Stimulated activated CD8-positive, alpha-beta memory T cell treated with anti-CD3 and anti-CD28 coated beads, Interleukin-15, amount 100 ng/mL, for 24 hours (primary cell): ENCODE data around the gene SMTN.
"Not testable (repeated sequence)": the region's sequence is repeated elsewhere in the genome, so short reads cannot be mapped to it uniquely, and the experiment has no call there.

ENCODE experiments used
- DNase-seq: peaks from one replicate; pipeline ENCODE4 v3.0.0-alpha.2; 2020; ENCODE audit warnings: low read depth

SMTN gene

DNA sequence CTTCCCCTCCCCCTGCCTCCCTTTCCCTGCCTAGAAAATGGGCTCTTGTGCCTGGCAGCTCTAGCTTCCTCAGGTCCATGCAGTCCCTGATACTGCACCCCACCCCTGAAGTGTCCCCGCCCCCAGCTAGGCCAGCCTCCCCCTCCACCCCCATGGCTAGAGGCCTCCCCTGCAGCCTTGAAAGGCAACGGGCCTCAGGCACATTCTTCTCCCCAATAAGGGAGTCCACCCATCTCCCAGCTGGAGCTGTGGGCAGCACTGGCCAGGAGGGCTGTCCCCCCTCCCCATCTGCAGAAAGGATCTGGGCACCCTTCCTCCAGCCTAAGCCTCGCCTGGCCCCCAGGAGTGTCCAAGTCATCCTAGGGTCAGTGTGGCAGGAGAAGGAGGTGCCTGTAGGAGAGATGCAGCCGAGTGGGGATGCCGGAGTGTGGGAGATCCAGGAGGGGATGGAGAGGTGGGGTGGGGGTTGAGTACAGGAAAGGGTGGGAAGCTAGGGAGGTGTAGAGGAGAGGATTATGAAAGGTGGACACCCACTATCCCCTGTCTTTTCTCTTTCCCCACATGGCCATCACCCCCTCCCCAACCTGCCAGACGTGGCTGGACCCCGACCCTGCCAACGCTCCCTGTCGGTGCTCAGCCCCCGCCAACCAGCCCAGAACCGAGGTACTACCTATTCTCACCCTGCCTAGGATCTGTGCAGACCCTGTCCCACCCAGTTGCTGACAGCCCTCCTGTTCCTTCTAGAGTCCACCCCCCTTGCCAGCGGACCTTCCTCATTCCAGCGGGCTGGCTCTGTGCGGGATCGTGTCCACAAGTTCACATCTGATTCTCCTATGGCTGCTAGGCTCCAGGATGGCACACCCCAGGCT, 9.3 kb downstream of the SMTN start:
- no peak for DNase-seq

- no peak for DNase-seq
Measured at GRCh38 chr22:31091106-31091975, 10.2 kb downstream of the SMTN start.

- DNase-seq = no peak
Measured at GRCh38 chr22:31092161-31092560, 11.0 kb downstream of the SMTN start.

GRCh38 chr22:31093086-31093850, 12.2 kb downstream of the SMTN start:
- no peak for DNase-seq

DNA sequence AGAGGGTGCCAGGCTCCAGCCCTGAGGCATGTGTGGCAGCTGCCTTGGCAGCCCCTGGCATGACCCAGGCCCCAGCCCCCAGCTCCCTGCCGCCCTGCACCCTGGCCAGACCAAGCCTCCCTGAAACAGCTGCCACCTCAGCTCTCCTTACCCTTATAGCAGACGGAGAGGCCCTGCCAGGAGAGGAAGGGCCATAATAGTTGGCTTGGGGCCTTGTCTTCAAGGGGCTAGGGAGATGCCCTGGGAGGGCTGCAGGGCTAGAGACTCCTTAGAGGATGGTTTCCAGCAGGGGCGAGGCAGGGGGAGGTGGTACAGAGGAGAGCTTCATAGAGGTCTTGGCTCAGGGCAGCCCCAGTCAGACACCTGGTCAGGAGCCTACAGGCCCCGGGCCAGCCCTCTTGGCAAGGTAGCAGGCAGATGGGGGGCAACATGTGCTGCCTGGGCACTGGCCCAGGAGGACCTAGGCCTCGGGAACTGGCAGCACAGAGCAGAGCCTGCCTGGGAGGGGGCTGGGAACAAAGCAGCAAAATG, 13.0 kb downstream of the SMTN start:
- DNase-seq = no peak

GRCh38 chr22:31094741-31095140, 13.6 kb downstream of the SMTN start:
- DNase-seq = no peak

GRCh38 chr22:31095637-31096249, 14.6 kb downstream of the SMTN start:
- no peak for DNase-seq

DNA sequence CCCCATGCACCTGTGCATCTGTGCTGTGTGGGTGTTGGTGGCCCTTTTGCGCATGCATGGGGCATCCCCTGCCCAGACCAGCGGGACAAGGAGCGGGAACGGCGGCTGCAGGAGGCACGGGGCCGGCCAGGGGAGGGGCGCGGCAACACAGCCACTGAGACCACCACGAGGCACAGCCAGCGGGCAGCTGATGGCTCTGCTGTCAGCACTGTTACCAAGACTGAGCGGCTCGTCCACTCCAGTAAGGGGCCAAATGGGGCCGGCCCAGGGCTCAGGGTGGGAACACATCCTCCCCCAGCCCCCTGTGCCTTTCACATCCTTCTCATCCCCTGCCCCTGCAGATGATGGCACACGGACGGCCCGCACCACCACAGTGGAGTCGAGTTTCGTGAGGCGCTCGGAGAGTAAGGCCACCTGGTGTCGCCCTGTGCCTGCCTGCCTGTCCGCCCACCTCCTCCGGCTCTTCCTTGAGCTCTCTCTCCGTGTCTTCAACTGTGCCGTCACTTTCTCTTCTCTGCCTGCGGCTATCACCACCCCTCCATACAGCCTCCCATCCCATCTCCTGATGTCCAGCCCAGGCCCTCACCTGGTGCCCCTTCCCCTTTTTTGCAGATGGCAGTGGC, 15.7 kb downstream of the SMTN start:
- DNase-seq = no peak

DNA sequence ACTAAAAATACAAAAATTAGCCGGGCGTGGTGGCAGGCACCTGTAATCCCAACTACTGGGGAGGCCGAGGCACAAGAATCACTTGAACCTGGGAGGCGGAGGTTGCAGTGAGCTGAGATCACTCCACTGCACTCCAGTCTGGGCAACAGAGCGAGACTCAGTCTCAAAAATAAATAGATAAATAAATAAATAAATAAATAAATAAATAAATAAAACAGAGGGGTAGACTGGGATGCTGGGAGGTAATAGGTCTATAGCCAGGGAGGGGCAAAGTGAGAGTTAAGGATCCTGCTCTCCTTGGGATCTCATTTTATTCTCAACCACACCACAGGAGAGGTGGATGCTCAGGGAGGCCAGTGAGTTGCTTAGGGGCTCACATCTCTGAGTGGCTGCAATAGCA, 16.4 kb downstream of the SMTN start:
- DNase-seq = not testable (repeated sequence)

DNA sequence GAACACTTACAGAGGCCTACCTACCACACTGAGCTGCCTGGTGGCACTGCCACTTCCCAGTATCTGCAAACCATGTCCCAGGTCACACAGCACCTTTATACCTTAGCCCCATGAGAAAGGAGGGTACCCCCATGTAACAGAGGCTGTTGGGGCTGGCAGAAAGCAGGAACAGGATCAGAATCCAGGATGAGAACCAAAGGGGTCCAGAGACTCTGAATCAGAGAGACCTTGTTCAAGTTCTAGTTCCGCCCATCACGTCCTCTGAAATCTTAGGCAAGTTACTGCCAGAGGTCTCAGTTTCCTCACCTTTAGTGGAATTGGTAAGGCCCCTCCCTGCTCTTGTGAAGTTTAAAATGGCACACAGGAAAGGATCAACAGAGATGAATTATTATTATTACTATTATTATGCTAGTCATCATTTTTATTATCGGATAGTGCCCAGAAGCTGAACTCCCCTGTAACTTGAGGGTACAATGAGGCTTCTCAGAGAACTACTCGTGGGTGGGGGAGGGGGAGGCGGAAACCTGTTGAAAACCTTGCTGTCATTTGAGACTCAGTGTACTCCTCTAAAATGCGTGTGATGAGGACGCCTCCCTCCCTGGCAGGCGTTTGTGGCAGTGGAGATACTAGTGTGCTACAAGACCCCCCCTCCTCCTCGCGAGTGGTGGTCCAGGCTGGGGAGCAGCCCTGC, 17.0 kb downstream of the SMTN start:
- no peak for DNase-seq

- DNase-seq = no peak
Measured at GRCh38 chr22:31098632-31099110, 17.6 kb downstream of the SMTN start.

DNA sequence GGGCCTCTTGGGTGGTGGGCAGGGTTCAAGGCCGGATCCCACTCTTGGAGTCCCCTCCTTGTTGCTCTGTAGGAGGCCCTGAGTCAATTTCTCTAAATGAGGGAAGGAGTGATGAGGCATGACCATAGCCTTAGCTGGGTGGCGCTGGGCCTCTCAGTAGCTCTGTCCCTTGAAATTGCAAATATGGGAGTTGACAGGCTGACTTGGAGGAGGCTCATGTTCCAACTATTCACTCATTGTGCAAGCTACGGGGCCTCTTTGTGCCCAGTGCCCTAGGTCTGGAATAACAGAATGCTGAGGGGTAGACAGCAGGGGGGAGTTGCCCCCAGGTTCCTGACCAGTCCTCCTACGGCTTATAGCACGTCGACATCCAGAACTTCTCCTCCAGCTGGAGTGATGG, 18.3 kb downstream of the SMTN start:
- DNase-seq = no peak

DNA sequence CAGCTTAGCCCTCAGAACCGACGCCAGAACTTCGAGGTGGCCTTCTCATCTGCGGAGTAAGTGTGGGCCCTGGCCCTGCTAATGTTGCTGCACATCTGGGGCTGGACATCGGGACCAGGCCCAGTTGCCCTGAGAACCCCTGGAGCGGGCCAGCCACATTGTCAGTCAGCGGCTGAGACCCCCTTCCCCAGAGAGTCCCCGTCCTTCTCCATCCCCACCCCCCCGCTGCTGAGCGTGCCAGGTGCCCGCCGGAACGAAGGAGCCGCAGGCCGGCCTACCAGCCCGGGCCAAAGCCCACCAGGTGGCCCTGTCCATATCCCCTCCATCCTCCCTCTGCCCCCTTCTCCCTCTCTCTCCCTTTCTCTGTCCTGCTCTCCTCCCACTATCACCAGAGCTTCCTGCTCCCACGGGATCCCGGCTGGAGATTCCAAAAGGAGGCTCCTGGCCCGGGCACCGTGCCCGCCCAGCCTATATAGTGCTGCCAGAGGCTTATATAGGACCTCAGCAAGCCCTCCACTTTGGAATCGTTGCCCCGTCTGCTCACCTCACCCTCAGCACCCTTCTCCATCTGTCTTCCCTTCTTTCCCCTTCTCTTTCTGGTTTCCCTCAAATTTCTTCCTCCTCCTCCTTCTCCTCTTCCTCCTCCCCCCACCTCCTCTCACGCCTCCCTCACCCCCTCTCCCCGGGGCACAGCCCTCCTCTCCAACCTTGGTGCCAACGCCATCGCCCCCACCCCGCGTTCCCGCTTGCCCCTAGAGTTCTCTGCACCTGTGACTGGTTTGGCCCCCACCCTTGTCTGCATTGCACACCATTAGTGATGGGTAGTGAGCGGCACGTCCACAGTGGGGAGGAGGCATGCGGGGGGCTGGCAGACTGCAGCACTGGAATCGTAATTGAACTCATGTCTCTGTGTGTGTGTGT, 19.0 kb downstream of the SMTN start:
- no peak for DNase-seq

GRCh38 chr22:31100762-31101525, 19.8 kb downstream of the SMTN start:
- DNase-seq = no peak

GRCh38 chr22:31102441-31103081, 21.4 kb downstream of the SMTN start:
- DNase-seq = no peak

DNA sequence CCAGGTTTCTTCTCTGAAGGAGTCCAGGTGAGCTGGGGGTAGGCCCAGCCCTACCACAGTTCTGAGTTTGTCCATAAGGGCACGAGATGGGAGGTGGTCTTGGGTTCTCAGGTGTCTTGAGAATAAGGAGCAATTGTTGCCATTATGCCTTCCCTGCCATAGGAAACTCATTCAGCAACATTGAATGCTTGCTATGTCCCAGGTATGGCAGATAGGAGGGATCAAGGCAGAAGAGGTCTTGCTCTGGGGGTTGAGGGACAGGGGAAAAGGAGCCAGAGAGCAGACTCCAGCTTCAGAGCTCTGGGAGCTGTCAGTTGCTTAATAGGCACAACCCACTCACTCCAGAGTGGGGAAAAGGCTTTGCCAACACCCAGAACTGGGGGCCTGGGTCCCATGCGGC, 22.0 kb downstream of the SMTN start:
- DNase-seq = no peak

DNA sequence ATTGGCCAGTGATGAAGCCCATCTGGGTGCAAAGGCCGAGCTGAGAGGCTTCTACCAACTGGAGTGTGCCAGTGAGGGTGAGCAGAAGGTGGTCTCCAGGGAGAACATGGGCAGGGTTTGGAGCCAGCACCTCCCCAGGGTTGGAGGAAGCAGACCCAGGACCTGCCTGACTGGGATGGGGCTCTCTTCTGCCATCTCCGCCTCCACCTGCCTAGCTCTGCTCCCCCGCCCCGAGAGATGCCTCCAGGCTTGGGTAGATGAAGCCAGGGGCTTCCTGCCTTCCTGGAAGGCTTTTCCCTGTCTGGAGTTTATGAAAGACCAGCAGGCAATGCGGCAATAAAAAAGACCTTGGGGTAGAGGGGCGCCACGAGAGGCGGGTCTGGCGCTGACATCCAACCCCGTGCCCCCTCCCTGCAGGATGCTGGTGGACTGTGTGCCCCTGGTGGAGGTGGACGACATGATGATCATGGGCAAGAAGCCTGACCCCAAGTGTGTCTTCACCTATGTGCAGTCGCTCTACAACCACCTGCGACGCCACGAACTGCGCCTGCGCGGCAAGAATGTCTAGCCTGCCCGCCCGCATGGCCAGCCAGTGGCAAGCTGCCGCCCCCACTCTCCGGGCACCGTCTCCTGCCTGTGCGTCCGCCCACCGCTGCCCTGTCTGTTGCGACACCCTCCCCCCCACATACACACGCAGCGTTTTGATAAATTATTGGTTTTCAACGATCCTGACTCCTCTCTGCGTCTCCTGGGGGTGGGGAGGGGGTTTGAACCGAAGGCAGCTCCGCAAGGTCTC, 23.0 kb downstream of the SMTN start:
- no peak for DNase-seq
